Measurements from ENCODE around the gene THBS3.
"Not testable (repeated sequence)": the region's sequence is repeated elsewhere in the genome, so short reads cannot be mapped to it uniquely, and the experiment has no call there.

The THBS3 gene

GRCh38 chr1:155155996-155156643 is 51.6 kb downstream of the THBS3 start:
- DNase-seq (ENCODE audit: low read depth in 2 of 2), result not testable (repeated sequence)

Measured in stimulated activated CD8-positive, alpha-beta memory T cell treated with anti-CD3 and anti-CD28 coated beads, Interleukin-7, amount 100 ng/mL, for 1 hour (primary cell).